GM23248 (cell line): ENCODE data around the gene VLDLR.

Source experiments
- EZH2 ChIP-seq: fragments of 200-600 bp; sonication (generic); IDR thresholded peaks from 2 replicates; pipeline ENCODE4 v1.6.1; 2018; ENCODE audit warnings: antibody characterized with exemption, mild to moderate bottlenecking; ENCODE audit not compliant: insufficient read depth, poor library complexity, severe bottlenecking
- EZH2phosphoT487 ChIP-seq: fragments of 200-600 bp; sonication (generic); IDR thresholded peaks from 2 replicates; pipeline ENCODE4 v1.6.1; 2018; ENCODE audit warnings: antibody characterized with exemption, moderate library complexity, mild to moderate bottlenecking, low read depth; ENCODE audit not compliant: insufficient read depth

- TF ChIP-seq EZH2phosphoT487 (no peak), EZH2 (no peak)
Measured at GRCh38 chr9:2674141-2674824, 52.7 kb downstream of the VLDLR start.
